Cardiac muscle cell (in vitro differentiated cells and primary cell): ENCODE results near the gene ELAVL1. TPM values are rescaled to one million over a fixed set of nuclear protein-coding genes. Genes with fewer than 3 reads are reported as not detected.

Experiments
- DNase-seq, 2 donors: peaks; one replicate each; pipeline versions ENCODE4 v3.0.0 to v3.0.0-alpha.2; 2010 to 2017; ENCODE audit warnings: low read depth in 1 of 2, low spot score in 1 of 2
- H3K27ac ChIP-seq: fragments of 200-600 bp; sonication (generic); 2 replicates; pipeline ENCODE4 v1.5.1; 2016
- H3K27me3 ChIP-seq: fragments of 200-600 bp; sonication (generic); 2 replicates; pipeline ENCODE4 v1.6.0; 2016; ENCODE audit warnings: control low read depth
- H3K36me3 ChIP-seq: fragments of 200-600 bp; sonication (generic); 2 replicates; pipeline ENCODE4 v1.5.1; 2016; ENCODE audit warnings: control low read depth
- H3K4me1 ChIP-seq: fragments of 200-600 bp; sonication (generic); 2 replicates; pipeline ENCODE4 v1.8.1; 2017; ENCODE audit warnings: low read depth, mild to moderate bottlenecking, mixed run types
- H3K4me3 ChIP-seq: fragments of 200-600 bp; sonication (generic); 2 replicates; pipeline ENCODE4 v1.5.1; 2016; ENCODE audit warnings: mild to moderate bottlenecking
- H3K9me3 ChIP-seq: fragments of 200-600 bp; sonication (generic); 2 replicates; pipeline ENCODE4 v1.5.1; 2017; ENCODE audit warnings: low read depth, mild to moderate bottlenecking, control low read depth
- CTCF ChIP-seq: IDR thresholded peaks from 2 replicates; pipeline ENCODE4 v1.5.1; 2012; ENCODE audit warnings: low read depth, mild to moderate bottlenecking, low read length
- polyA plus RNA-seq: library from polyadenylated mRNA; unstranded; fragments of >200 nt; fragmentation: Nextera tagmentation; extraction: Ambion mirVana; gene quantifications from 2 replicates; pipeline ENCODE4 v1.2.1, GENCODE V29; 2016
- total RNA-seq: library from RNA; depleted of rRNA; stranded (reverse); fragments of >200 nt; gene quantifications from 2 replicates; pipeline ENCODE4 v1.2.3, GENCODE V29; 2016

ELAVL1 gene
- total and polyA plus RNA-seq, 2 experiments from 2014 or later: 66.5 to 104 TPM

GRCh38 chr19:7947939-7948338 lies 57.5 kb downstream of the ELAVL1 start:
- Histone ChIP-seq H3K9me3 (no peaks in the 10 kb centered on the region), H3K36me3 (no peaks in the 10 kb centered on the region), H3K4me1 (peaks cover under 1% of the 10 kb centered on the region), H3K27ac (no peak overlapping the region), H3K27me3 (no peaks in the 10 kb centered on the region), H3K4me3 (no peak overlapping the region)
- TF ChIP-seq CTCF: no peak
- DNase-seq: peak in 1 of 2 donors; percentile 16

GRCh38 chr19:7944177-7944761 lies 61.2 kb downstream of the ELAVL1 start:
- Histone ChIP-seq H3K27ac (peak overlapping the region; percentile 84), H3K27me3 (no peaks in the 10 kb centered on the region), H3K36me3 (peaks cover 9% of the 10 kb centered on the region), H3K9me3 (no peaks in the 10 kb centered on the region), H3K4me3 (peak overlapping the region; percentile 46), H3K4me1 (peaks cover 3% of the 10 kb centered on the region)
- TF ChIP-seq CTCF: peak; percentile 81
- DNase-seq: peak; percentile 91 to 97

- Histone ChIP-seq H3K4me3 (peak within 1 kb of the TSS; percentile 75), H3K27me3 (no peaks in the 10 kb centered on the region), H3K9me3 (no peaks in the 10 kb centered on the region), H3K36me3 (peaks cover 9% of the 10 kb centered on the region), H3K4me1 (peaks cover 3% of the 10 kb centered on the region), H3K27ac (peak within 1 kb of the TSS; percentile 99)
- DNase-seq: peak; percentile 100
- no peak for TF ChIP-seq CTCF
Observed at GRCh38 chr19:7943444-7944176, 61.8 kb downstream of the ELAVL1 start, which contains the start of gene TIMM44. Gene TIMM44, minus strand, starts transcription at chr19:7943666. Its CDS starts 15 bp downstream, at chr19:7943651.

- DNase-seq: peak in 1 of 2 donors; percentile 13
- peak overlapping the region; percentile 99 for H3K27ac ChIP-seq
- peaks cover 3% of the 10 kb centered on the region for H3K4me1 ChIP-seq
Observed at GRCh38 chr19:7942981-7943443, 62.4 kb downstream of the ELAVL1 start.

More at GRCh38 chr19:7942981-7943443, 62.4 kb downstream of the ELAVL1 start:
- no peak for TF ChIP-seq CTCF
- peak overlapping the region; percentile 75 for H3K4me3 ChIP-seq
- no peaks in the 10 kb centered on the region for H3K9me3 ChIP-seq
- peaks cover 9% of the 10 kb centered on the region for H3K36me3 ChIP-seq
- H3K27me3 ChIP-seq: no peaks in the 10 kb centered on the region
